Spleen (tissue), 7 donors: ENCODE results near the gene UGT1A10.

Source experiments
- CTCF ChIP-seq, 11 experiments: fragments of 200-600 bp in 7 of 11; fragments of 450-650 bp in 4 of 11; sonication (generic) in 4 of 11; IDR thresholded peaks in 8 of 11; conservative IDR thresholded peaks in 3 of 11; 1 replicate in 7 of 11; 2 replicates in 4 of 11; pipeline versions ENCODE4 v1.4.0 to v1.8.0; 2016 to 2021; ENCODE audit warnings: antibody characterized with exemption in 11 of 11, inconsistent platforms in 4 of 11, mild to moderate bottlenecking in 1 of 11
- POLR2A ChIP-seq, 3 donors: fragments of 450-650 bp; IDR thresholded peaks; one replicate each; pipeline ENCODE4 v1.5.1; 2017; ENCODE audit warnings: antibody characterized with exemption in 3 of 3, mild to moderate bottlenecking in 1 of 3
- donor health status: DM: no; HTN: no; CAD: no; lungs with moderate emphysema.
- donor health status: DM: no; HTN: no; CAD: no.
- donor health status: DM: no; HTN: no; CAD: no.

DNA sequence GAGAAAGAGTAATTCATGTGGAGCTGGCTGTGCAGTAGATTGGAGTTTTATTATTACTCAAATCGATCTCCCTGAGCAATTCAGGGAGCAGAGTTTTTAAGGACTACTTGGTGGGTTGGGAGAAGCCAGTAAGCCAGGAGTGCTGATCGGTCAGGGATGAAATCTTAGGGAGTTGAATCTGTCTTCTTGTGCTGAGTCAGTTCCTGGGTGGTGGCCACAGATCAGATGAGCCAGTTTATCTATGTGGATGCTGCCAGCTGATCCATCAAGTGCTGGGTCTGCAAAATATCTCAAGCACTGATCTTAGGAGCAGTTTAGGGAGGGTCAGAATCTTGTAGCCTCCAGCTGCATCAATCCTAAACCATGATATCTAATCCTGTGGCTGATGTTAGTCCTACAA lies 35.9 kb upstream of the UGT1A10 start:
- TF ChIP-seq CTCF (IDR thresholded peaks at IDR 0.05 in 8 of 11, conservative IDR thresholded peaks at IDR 0.05 in 3 of 11) (no peak), POLR2A (IDR thresholded peaks at IDR 0.05) (no peak)
